Keratinocyte (primary cell): ENCODE data around the gene OTOP2.

Experiments used
- EZH2 ChIP-seq: IDR thresholded peaks from one replicate; pipeline ENCODE4 v1.6.1; 2012; ENCODE audit warnings: inconsistent platforms, mild to moderate bottlenecking, low read length, moderate library complexity
- TF ChIP-seq, protein P1 (sequence below), 3 experiments: IDR thresholded peaks in 1 of 3; conservative IDR thresholded peaks in 1 of 3; optimal IDR thresholded peaks in 1 of 3; 2 replicates in 2 of 3; 3 replicates in 1 of 3; pipeline versions ENCODE3 to v1.5.1; 2011; ENCODE audit warnings: low read length in 3 of 3, mild to moderate bottlenecking in 3 of 3, moderate library complexity in 2 of 3, control low read depth in 1 of 3, inconsistent platforms in 1 of 3; ENCODE audit not compliant: insufficient read depth in 2 of 3; ENCODE audit errors: extremely low read depth in 1 of 3

- TF ChIP-seq, protein P1, sequence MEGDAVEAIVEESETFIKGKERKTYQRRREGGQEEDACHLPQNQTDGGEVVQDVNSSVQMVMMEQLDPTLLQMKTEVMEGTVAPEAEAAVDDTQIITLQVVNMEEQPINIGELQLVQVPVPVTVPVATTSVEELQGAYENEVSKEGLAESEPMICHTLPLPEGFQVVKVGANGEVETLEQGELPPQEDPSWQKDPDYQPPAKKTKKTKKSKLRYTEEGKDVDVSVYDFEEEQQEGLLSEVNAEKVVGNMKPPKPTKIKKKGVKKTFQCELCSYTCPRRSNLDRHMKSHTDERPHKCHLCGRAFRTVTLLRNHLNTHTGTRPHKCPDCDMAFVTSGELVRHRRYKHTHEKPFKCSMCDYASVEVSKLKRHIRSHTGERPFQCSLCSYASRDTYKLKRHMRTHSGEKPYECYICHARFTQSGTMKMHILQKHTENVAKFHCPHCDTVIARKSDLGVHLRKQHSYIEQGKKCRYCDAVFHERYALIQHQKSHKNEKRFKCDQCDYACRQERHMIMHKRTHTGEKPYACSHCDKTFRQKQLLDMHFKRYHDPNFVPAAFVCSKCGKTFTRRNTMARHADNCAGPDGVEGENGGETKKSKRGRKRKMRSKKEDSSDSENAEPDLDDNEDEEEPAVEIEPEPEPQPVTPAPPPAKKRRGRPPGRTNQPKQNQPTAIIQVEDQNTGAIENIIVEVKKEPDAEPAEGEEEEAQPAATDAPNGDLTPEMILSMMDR (optimal IDR thresholded peaks at IDR 0.05 in 1 of 3, IDR thresholded peaks at IDR 0.05 in 1 of 3, conservative IDR thresholded peaks at IDR 0.05 in 1 of 3; ENCODE audit: extremely low read depth in 1 of 3, insufficient read depth in 2 of 3, low read length in 3 of 3), result no peak
- TF ChIP-seq EZH2, result peak; percentile 60
Observed at GRCh38 chr17:74971842-74972106, 47.7 kb downstream of the OTOP2 start.
